ENCODE results near the gene RSRC2.
"Not testable (repeated sequence)": the region's sequence is repeated elsewhere in the genome, so short reads cannot be mapped to it uniquely, and the experiment has no call there.

The RSRC2 gene

DNA sequence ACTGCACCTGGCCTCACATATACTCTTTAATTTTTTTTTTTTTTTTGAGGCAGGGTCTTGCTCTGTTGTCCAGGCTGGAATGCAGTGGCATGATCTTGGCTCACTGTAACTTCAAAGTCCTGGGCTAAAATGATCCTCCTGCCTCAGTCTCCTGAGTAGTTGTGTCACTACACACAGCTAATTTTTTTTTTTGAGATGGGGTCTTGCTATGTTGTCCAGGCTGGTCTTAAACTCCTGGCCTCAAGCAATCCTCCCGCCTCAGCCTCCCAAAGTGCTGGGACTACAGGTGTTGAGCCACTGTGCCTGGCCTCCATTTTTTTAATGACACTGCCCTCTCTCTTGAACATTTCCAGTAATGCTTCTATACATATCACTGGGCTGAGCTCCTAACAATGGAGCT, 42.4 kb downstream of the RSRC2 start:
- DNase-seq = not testable (repeated sequence)

DNA sequence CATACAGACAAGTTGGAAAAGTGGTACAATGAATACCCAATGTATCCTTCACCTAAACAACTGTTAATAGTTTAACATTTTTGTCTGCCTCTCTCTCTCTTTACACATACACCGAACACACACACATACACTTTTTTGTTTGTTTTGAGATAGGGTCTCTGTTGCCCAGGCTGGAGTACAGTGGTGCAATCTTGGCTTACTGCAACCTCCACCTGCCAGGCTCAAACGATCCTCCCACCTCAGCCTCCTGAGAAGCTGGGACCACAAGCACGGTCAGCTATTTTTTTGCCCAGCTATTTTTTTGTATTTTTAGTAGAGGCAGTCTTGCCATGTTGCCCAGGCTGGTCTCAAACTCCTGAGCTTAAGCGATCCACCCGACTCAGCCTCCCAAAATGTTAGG, 42.8 kb downstream of the RSRC2 start:
- DNase-seq = no peak

DNA sequence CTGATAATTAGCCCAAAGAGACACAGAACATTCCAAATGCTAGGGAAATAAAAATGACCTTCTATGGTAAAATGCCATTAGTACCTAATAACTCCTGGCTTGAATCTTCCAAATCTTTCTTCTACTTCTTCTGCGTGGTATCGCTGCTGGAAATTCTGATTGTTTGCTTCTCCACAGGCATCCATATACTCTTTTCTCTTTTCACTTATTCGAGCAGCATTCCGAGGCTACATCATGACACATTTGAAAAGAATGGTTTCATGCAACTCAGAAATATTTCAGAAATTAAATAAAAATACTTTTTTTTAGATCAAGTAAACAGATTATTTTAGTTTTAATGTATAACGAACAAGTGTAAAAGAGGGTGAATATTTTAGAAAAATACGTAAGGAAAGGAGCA, 44.9 kb downstream of the RSRC2 start:
- no peak for DNase-seq

DNA sequence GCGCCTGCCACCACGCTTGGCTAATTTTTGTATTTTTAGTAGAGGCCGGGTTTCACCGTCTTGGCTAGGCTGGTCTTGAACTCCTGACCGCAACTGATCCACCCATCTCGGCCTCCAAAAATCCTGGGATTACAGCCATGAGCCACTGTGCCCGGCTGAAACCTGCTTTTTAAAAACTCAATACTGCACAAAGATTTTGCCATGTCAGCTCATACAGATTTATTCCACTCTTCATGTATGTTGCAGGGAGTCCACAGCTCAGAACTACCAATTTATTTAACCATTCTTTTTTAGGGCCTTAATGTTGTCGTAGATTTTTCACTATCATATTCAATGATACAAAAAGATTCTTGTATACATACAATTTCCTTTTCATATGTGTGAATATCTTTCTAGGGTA, 46.0 kb downstream of the RSRC2 start:
- DNase-seq = no peak

DNA sequence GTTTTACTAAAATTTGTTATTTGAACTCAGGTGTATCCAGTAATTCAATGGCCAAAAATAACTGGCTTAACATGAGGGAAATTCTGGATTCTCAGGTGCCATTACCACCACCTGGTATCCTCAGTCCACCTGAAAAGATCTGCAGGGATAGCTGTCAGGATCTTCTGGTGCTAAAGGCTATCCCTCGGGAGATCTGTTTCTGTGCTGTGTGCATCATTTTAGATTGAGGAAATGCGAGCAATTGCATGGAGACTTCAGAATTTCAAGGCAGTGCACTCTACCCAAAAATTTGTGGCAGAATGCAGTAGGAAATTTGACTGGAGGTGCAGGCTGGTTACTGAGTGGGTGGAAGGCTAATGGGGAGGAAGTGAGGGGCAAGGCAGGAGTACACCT, 52.4 kb downstream of the RSRC2 start:
- no peak for DNase-seq

DNA sequence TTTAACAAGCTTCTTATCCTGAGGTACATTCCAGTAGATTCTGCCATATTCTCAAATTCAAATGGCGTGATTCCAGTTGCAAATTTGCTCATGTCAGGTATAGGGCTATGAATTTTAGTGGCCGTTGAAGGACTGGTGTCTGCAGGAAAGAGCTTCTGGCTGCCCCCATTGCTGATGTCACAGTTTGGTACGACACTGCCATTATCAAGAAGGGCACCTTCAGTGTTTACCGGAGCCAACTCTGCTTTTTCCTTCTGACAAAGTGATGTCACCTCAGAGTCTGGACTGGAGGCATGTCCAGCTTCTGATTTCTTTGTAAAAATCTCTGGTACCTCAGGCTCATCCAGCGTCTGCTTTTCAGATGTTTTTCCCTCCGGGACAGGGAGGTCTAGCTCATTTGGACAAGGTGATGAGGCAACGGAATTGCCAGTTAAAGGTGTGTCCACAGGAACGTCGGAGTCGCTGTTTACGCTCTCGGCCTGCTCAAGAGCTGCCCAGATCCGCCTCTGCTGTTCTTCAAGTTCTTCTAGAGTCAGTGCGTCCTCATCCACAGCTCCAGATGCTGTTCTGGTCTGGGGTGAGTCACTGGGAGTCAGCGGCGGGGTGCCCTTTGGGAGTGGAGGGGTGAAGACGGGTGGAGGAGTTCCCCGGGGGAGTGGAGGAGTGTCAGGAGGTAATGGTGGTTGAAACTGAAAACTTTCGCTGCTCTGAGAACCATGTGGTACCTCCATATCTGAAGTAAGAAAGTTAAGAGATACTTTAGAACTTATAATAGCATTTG, 53.0 kb downstream of the RSRC2 start:
- DNase-seq = no peak

DNA sequence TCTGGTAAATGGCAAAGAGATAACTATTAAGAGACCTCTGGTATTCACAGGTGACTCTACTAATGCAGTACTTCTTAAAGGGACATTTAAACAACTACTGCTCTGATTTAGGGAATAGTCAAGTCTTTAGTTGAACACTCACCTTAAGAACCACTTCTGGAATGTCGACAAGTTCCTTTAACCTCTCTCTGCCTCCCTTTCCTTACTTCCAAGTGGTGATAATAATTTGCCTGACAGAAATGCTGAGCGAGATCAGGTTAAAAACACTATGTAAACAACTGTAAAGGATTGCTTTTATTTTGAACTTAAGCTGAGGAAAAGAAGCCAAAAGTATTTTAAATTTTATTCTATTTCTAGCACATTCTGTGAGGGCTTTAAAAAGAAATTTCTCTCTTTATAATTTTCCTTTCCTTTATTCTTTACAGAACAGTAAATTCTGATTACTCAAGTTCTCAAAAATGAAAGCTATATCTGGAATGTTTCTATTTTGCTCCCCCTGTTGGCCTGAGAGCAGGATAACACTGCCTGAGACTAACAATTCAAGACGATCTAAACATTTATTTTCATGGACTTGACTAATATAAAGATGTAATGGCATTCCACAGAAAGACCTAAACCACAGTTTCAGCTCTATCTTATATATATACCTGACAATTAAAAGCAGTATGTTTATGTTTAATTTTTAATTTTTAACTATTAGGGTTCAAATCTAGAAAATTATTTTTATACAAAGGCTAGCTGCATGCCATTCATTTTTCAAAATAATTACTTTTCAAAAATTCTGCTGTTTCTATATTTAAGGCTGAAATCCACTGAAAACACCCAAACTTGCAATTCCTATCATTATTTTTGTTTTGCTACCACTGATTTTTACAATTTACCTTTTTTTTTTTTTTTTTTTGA, 55.2 kb downstream of the RSRC2 start:
- peak; percentile 61 for DNase-seq

DNA sequence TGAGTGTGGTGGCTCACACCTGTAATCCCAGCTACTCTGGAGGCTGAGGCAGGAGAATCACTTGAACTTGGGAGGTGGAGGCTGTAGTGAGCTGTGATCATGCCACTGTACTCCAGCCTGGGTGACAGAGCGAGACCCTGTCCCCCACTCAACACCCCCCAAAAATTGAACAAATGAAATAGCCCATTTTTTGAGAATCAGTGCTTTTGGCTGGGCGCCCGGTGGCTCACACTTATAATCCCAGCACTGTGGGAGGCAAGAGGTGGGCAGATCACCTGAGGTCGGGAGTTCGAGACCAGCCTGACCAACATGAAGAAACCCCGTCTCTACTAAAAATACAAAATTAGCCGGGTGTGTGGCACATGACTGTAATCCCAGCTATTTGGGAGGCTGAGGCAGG, 56.2 kb downstream of the RSRC2 start:
- DNase-seq = not testable (repeated sequence)

DNA sequence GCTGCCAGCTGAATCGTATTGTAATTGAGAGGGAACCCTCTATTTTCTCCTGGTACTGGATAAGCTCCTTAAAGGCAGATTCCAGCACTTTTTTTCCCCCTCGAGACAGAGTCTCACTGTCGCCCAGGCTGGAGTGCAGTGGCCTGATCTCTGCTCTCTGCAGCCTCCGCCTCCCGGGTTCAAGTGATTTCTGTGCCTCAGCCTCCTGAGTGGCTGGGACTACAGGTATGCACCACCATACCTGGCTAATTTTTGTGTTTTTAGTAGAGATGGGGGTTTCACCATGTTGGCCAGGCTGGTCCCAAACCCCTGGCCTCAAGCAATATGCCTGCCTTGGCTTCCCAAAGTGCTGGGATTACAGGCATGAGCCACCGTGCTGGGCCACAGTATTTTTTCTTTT, 56.9 kb downstream of the RSRC2 start:
- not testable (repeated sequence) for DNase-seq

DNA sequence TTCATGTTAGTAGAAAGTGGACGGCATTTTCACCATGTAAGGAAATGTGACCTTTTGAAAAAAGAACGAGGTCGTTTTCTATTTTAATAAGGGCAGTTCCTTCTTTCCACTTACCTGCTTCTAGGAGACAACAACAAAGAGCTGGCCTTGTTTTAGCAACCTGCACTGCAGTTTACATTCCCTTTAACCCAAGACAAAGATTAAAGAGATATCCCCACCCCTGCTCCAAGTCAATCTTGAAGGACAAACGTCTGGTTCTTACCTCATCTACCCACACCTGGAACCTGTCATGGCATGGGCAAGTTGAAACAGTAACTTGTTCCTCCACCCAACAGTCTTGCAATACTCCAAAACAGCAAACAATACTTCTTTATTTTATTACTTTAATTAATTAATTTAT, 58.8 kb downstream of the RSRC2 start:
- no peak for DNase-seq

DNA sequence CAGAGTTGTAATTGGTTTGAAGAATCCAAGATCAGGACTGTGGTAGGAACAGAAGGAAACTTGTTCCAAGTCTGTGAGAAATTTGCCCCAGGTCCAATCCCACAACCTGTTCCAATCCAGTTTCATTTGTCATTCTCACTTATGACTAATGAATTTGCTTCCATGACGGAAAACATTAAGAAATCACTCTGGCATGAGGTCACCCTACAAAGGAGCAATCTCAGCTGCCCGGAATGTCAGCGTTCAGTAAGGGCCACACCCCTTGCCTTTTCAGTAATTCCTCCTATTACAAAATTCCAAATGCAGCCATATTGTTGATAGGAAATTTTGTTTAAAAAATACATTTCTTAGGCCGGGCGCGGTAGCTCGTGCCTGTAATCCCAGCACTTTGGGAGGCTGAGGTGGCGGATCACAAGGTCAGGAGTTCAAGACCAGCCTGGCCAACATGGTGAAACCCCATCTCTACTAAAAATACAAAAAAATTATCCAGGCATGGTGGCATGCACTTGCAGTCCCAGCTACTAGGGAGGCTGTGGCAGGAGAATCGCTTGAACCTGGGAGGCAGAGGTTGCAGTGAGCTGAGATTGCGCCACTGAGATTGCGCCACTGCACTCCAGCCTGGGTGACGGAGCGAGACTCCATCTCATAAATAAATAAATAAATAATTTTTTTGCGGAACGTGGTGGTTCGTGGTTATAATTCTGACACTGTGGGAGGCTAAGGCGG, 62.3 kb downstream of the RSRC2 start:
- not testable (repeated sequence) for DNase-seq

DNA sequence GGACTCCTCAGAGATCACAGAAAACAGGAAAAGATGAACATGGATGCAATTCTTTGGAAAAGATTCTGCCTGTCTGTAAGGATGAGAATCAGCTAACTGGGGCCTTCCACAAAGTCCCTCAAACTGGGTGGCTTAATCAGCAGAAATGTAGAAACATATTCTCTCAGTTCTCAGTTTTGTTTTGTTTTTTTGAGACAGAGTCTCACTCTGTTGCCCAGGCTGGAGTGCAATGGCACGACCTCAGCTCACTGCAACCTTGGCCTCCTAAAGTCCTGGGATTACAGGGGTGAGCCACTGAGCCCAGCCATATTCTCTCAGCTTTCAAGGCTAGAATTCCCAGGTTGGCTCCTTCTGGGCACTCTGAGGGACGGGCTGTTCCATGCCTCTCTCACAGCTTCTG, 66.1 kb downstream of the RSRC2 start:
- no peak for DNase-seq

DNA sequence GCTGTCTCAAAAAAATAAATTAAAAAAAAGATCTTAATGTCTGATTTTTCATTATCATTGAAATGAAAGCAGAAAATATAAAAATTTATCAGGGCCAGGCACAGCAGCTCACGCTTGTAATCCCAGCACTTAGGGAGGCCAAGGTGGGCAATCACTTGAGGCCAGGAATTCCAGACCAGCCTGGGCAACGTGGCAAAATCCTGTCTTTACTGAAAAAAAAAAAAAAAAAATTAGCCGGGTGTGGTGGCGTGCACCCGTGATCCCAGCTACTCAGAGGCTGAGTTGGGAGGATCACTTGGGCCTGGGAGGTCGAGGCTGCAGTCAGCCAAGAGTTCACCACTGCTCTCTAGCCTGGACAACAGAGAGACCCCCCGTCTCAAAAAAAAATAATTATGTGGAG, 66.7 kb downstream of the RSRC2 start:
- DNase-seq = no peak

DNA sequence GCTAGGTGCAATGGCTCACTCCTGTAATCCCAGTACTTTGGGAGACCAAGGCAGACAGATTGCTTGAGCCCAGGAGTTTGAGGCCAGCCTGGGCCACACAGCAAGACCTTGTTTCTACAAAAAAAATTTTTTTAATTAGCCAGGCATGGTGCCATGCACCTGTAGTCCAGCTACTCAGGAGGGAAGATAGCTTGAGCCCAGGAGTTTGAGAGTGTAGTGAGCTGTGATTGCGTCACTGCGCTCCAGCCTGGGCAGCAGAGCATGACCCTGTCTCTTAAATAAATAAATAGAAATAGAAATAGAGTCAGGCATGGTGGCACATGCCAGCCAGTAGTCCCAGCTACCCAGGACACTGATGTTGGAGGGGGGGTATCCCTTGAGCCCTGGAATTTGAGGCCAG, 67.5 kb downstream of the RSRC2 start:
- no peak for DNase-seq

DNA sequence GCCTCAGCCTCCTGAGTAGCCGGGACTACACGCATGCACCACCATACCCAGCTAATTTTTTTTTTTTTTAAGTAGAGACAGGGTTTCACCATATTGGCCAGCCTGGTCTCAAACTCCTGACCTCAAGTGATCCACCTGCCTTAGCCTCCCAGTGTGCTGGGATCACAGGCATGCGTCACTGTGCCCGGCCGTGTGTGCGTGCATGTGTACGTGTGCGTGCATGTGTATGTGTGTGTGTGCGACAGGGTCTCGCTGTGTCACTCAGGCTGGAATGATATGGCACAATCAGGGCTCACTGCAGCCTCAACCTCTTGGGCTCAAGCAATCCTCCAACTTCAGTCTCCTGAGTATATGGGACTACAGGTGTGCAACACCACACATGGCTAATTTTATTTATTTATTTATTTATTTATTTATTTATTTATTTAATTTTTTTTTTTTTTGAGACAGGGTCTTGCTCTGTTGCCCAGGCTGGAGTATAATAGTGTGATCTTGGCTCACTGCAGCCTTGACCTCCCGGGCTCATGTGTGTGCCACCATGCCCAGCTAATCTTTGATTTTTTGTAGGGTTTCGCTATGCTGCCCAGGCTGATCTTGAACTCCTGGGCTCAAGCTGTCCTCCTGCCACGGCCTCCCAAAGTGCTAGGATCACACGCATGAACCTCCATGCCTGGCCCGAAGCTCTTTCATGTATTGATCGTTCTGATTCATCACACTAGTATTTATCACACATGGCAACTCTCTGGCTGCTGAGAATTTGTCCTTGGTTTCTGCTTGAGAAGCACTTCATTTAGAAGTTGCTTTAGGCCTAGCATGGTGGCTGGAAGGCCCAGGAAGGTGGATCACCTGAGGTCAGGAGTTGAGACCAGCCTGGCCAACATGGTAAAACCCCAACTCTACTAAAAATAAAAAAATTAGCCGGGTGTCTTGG, 68.4 kb downstream of the RSRC2 start:
- no peak for DNase-seq

DNA sequence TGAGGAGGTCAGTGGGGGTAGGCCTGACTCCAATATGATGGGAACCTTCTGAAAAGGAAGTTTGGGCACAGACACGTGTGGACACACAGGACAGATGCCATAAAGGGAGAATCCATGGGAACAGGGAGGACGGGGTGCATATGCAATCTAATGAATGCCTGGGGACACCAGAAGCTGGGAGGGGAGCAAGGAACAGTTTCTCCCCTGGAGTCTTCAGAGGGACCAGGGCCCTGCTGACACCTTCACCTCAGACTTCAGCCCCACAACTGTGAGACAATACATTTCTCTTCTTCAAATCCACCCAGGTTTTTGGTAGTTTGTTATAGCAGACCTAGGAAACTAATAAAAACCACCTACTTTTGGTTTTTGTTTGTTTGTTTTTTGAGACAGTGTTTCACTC, 69.1 kb downstream of the RSRC2 start:
- no peak for DNase-seq

DNA sequence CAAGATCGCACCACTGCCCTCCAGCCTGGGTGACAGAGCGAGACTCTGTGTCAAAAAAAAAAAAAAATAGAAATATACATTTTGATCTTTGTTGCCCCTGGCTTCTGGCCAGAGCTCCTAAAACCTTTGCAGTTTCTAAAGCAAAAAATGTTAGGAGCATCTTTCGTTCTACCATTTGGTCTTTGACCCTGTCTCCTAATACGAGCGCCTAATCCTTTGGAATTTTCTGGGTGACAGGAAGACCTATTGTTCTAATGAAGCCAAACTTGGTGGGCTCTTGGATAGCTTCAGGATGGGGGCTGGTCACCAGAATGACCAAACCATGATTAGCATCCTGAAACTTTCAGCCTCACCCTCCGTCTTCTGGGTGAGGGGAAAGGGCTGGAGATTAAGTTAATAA, 72.0 kb downstream of the RSRC2 start:
- no peak for DNase-seq

DNA sequence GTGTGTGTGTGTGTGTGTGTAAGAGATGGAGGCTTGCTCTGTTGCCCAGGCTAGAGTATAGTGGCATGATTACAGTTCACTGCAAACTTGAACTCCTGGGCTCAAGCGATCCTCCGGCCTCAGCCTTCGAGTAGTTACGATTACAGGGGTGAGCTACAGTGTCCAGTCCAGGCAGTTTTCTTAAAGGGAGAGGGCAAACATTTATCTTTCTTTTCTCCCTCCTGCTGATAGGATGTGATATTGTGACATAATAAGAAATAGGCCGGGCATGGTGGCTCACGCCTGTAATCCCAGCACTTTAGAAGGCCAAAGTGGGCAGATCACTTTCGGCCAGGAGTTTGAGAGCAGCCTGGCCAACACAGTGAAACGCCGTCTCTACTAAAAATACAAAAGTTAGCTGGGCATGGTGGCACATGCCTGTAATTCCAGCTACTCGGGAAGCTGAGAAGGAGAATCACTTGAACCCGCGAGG, 72.5 kb downstream of the RSRC2 start:
- no peak for DNase-seq
